HG03558 (cell line): ENCODE measurements around the gene SPACA9.

Experiments
- ATAC-seq: cut with Tn5 transposase; IDR thresholded peaks from one replicate; pipeline ENCODE4 v1.9.1; 2021; ENCODE audit warnings: moderate number of reproducible peaks; ENCODE audit not compliant: unreplicated experiment; ENCODE audit errors: extremely low read depth

Gene SPACA9

GRCh38 chr9:132861666-132862065, 17.0 kb upstream of the SPACA9 start:
- ATAC-seq: no peak

- ATAC-seq: no peak
Measured at GRCh38 chr9:132862533-132862932, 16.2 kb upstream of the SPACA9 start.

GRCh38 chr9:132863096-132863495, 15.6 kb upstream of the SPACA9 start:
- ATAC-seq: no peak

- ATAC-seq: no peak
Measured at GRCh38 chr9:132864277-132864676, 14.4 kb upstream of the SPACA9 start.

GRCh38 chr9:132864691-132865090, 14.0 kb upstream of the SPACA9 start:
- ATAC-seq: no peak

- no peak for ATAC-seq
Measured at GRCh38 chr9:132866898-132867297, 11.8 kb upstream of the SPACA9 start.

- no peak for ATAC-seq
Measured at GRCh38 chr9:132869266-132869665, 9.4 kb upstream of the SPACA9 start.

GRCh38 chr9:132873403-132873802, 5.3 kb upstream of the SPACA9 start:
- ATAC-seq: no peak

- no peak for ATAC-seq
Measured at GRCh38 chr9:132875159-132875558, 3.5 kb upstream of the SPACA9 start.

- no peak for ATAC-seq
Measured at GRCh38 chr9:132876849-132877248, 1.8 kb upstream of the SPACA9 start.

GRCh38 chr9:132877458-132877823, 1.3 kb upstream of the SPACA9 start:
- no peak for ATAC-seq

GRCh38 chr9:132877824-132878694, 639 bp upstream of the SPACA9 start, which contains the start of gene AK8:
AK8 (minus strand) TSS chr9:132878284; CDS start chr9:132878255, 29 bp downstream.
- ATAC-seq: no peak

GRCh38 chr9:132879457-132880323, 992 bp downstream of the SPACA9 start:
- no peak for ATAC-seq

- ATAC-seq: no peak
Measured at GRCh38 chr9:132880324-132880661, 1.6 kb downstream of the SPACA9 start.

GRCh38 chr9:132881826-132882225, 3.1 kb downstream of the SPACA9 start:
- no peak for ATAC-seq

GRCh38 chr9:132882616-132883015, 3.9 kb downstream of the SPACA9 start:
- no peak for ATAC-seq

GRCh38 chr9:132883349-132884294, 4.9 kb downstream of the SPACA9 start:
- no peak for ATAC-seq

- no peak for ATAC-seq
Measured at GRCh38 chr9:132885720-132886333, 7.1 kb downstream of the SPACA9 start.

GRCh38 chr9:132886334-132886725, 7.6 kb downstream of the SPACA9 start:
- no peak for ATAC-seq
